GM23248 (cell line): ENCODE measurements around the gene FBXO9.

Source experiments
- EZH2 ChIP-seq: fragments of 200-600 bp; sonication (generic); IDR thresholded peaks from 2 replicates; pipeline ENCODE4 v1.6.1; 2018; ENCODE audit warnings: antibody characterized with exemption, mild to moderate bottlenecking; ENCODE audit not compliant: insufficient read depth, poor library complexity, severe bottlenecking
- EZH2phosphoT487 ChIP-seq: fragments of 200-600 bp; sonication (generic); IDR thresholded peaks from 2 replicates; pipeline ENCODE4 v1.6.1; 2018; ENCODE audit warnings: antibody characterized with exemption, moderate library complexity, mild to moderate bottlenecking, low read depth; ENCODE audit not compliant: insufficient read depth

GRCh38 chr6:53086302-53086701, 21.1 kb downstream of the FBXO9 start:
- no peak for TF ChIP-seq EZH2
- TF ChIP-seq EZH2phosphoT487: no peak
